Measurements from ENCODE around the gene PDE8A.
"Not testable (repeated sequence)": the region's sequence is repeated elsewhere in the genome, so short reads cannot be mapped to it uniquely, and the experiment has no call there.

Gene PDE8A

GRCh38 chr15:85133709-85134108, 152.1 kb downstream of the PDE8A start:
- DNase-seq (ENCODE audit: low spot score), result no peak

- DNase-seq (ENCODE audit: low spot score), result no peak
Measured at GRCh38 chr15:85137489-85138168, 156.0 kb downstream of the PDE8A start.

GRCh38 chr15:85139391-85139790, 157.7 kb downstream of the PDE8A start:
- no peak for DNase-seq (ENCODE audit: low spot score)

- no peak for DNase-seq (ENCODE audit: low spot score)
Measured at GRCh38 chr15:85141726-85142125, 160.1 kb downstream of the PDE8A start.

GRCh38 chr15:85142312-85142711, 160.7 kb downstream of the PDE8A start:
- no peak for DNase-seq (ENCODE audit: low spot score)

GRCh38 chr15:85149465-85150129, 167.9 kb downstream of the PDE8A start:
- no peak for DNase-seq (ENCODE audit: low spot score)

- DNase-seq (ENCODE audit: low spot score), result no peak
Measured at GRCh38 chr15:85150130-85150480, 168.4 kb downstream of the PDE8A start.

- no peak for DNase-seq (ENCODE audit: low spot score)
Measured at GRCh38 chr15:85151145-85151544, 169.5 kb downstream of the PDE8A start.

GRCh38 chr15:85151861-85152260, 170.2 kb downstream of the PDE8A start:
- no peak for DNase-seq (ENCODE audit: low spot score)

GRCh38 chr15:85154061-85154460, 172.4 kb downstream of the PDE8A start:
- no peak for DNase-seq (ENCODE audit: low spot score)

GRCh38 chr15:85155360-85155759, 173.7 kb downstream of the PDE8A start:
- DNase-seq (ENCODE audit: low spot score), result no peak

GRCh38 chr15:85155857-85156256, 174.2 kb downstream of the PDE8A start:
- no peak for DNase-seq (ENCODE audit: low spot score)

GRCh38 chr15:85157344-85157743, 175.7 kb downstream of the PDE8A start:
- DNase-seq (ENCODE audit: low spot score), result no peak

- no peak for DNase-seq (ENCODE audit: low spot score)
Measured at GRCh38 chr15:85162237-85162636, 180.6 kb downstream of the PDE8A start.

- DNase-seq (ENCODE audit: low spot score), result no peak
Measured at GRCh38 chr15:85164841-85165466, 183.3 kb downstream of the PDE8A start.

GRCh38 chr15:85167568-85167967, 185.9 kb downstream of the PDE8A start:
- no peak for DNase-seq (ENCODE audit: low spot score)

- DNase-seq (ENCODE audit: low spot score), result no peak
Measured at GRCh38 chr15:85168642-85169173, 187.1 kb downstream of the PDE8A start.

GRCh38 chr15:85171736-85172135, 190.1 kb downstream of the PDE8A start:
- no peak for DNase-seq (ENCODE audit: low spot score)

- DNase-seq (ENCODE audit: low spot score), result no peak
Measured at GRCh38 chr15:85172846-85173490, 191.3 kb downstream of the PDE8A start.

GRCh38 chr15:85173630-85174029, 192.0 kb downstream of the PDE8A start:
- not testable (repeated sequence) for DNase-seq (ENCODE audit: low spot score)

- no peak for DNase-seq (ENCODE audit: low spot score)
Measured at GRCh38 chr15:85174521-85174920, 192.9 kb downstream of the PDE8A start.

GRCh38 chr15:85177042-85177515, 195.4 kb downstream of the PDE8A start:
- not testable (repeated sequence) for DNase-seq (ENCODE audit: low spot score)

All from putamen (tissue), 1 donor.